OCI-LY3 (cell line): Measurements from ENCODE around the gene SYNPO2.

Experiments used
- CTCF ChIP-seq: fragments of 200-600, 300-600 bp; sonication (generic); IDR thresholded peaks from 2 replicates; pipeline ENCODE4 v1.5.1; 2014; ENCODE audit warnings: antibody characterized with exemption, low read length, low read depth
- EZH2phosphoT487 ChIP-seq: fragments of 200-600 bp; shearing (Covaris generic); IDR thresholded peaks from 2 replicates; pipeline ENCODE4 v1.6.1; 2018; ENCODE audit warnings: antibody characterized with exemption, mixed run types, low read depth

GRCh38 chr4:119110121-119110520 is 221.5 kb downstream of the SYNPO2 start:
- TF ChIP-seq CTCF (no peak), EZH2phosphoT487 (no peak)
